Measurements from ENCODE around the gene E2F4. TPM values are rescaled to one million over a fixed set of nuclear protein-coding genes. Genes with fewer than 3 reads are reported as not detected.

E2F4 gene
- total and polyA plus RNA-seq, 9 of the 15 experiments (the other 6 are each of a cell fraction or from before 2014, with no cell fraction given): 9.7 to 139 (median 106) TPM

DNA sequence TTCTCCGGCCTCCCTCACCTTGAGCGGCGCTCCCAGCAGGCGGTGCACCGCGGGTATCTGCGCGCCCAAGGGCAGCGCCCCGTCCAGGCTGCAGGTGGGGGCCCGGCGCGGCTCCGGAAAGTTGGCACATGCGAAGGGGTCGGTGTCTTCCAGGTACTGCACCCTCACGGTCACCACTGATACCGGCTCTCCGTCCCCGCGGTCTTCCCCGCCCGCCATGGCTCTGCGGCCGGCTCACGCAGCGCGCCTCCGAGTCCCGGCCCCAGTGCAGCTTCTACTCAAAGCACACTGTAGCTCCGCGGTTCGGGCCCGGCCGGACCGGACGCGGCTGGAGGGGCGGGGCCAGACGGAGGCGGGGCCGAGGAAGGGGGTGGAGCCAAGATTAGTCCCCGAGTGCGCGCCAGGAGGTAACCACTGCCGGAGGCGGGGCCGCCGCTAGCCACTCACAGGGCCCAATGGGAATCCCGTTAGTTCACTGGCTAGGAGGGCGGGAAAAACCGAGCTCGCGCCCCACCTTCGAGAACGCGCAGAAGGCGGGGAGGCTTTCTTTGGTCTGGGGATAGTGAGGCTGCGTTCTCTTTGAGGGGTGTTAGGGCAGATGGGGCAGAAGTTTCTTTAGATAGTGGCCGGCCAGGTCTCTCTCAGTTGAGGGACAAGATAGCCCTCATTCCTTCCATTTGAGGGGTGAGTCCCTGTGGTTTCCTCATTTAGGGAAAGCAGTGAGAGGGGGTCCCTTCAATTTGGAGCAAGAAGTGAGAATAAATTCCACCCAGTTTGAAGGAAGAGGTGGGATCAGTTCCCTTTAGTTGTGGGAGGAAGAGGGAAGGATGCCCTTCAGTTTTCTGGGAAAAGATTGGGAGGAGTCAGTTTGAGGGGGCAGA, 55.5 kb downstream of the E2F4 start, which contains the start of gene FHOD1 (continued):
- TF ChIP-seq, protein P1, sequence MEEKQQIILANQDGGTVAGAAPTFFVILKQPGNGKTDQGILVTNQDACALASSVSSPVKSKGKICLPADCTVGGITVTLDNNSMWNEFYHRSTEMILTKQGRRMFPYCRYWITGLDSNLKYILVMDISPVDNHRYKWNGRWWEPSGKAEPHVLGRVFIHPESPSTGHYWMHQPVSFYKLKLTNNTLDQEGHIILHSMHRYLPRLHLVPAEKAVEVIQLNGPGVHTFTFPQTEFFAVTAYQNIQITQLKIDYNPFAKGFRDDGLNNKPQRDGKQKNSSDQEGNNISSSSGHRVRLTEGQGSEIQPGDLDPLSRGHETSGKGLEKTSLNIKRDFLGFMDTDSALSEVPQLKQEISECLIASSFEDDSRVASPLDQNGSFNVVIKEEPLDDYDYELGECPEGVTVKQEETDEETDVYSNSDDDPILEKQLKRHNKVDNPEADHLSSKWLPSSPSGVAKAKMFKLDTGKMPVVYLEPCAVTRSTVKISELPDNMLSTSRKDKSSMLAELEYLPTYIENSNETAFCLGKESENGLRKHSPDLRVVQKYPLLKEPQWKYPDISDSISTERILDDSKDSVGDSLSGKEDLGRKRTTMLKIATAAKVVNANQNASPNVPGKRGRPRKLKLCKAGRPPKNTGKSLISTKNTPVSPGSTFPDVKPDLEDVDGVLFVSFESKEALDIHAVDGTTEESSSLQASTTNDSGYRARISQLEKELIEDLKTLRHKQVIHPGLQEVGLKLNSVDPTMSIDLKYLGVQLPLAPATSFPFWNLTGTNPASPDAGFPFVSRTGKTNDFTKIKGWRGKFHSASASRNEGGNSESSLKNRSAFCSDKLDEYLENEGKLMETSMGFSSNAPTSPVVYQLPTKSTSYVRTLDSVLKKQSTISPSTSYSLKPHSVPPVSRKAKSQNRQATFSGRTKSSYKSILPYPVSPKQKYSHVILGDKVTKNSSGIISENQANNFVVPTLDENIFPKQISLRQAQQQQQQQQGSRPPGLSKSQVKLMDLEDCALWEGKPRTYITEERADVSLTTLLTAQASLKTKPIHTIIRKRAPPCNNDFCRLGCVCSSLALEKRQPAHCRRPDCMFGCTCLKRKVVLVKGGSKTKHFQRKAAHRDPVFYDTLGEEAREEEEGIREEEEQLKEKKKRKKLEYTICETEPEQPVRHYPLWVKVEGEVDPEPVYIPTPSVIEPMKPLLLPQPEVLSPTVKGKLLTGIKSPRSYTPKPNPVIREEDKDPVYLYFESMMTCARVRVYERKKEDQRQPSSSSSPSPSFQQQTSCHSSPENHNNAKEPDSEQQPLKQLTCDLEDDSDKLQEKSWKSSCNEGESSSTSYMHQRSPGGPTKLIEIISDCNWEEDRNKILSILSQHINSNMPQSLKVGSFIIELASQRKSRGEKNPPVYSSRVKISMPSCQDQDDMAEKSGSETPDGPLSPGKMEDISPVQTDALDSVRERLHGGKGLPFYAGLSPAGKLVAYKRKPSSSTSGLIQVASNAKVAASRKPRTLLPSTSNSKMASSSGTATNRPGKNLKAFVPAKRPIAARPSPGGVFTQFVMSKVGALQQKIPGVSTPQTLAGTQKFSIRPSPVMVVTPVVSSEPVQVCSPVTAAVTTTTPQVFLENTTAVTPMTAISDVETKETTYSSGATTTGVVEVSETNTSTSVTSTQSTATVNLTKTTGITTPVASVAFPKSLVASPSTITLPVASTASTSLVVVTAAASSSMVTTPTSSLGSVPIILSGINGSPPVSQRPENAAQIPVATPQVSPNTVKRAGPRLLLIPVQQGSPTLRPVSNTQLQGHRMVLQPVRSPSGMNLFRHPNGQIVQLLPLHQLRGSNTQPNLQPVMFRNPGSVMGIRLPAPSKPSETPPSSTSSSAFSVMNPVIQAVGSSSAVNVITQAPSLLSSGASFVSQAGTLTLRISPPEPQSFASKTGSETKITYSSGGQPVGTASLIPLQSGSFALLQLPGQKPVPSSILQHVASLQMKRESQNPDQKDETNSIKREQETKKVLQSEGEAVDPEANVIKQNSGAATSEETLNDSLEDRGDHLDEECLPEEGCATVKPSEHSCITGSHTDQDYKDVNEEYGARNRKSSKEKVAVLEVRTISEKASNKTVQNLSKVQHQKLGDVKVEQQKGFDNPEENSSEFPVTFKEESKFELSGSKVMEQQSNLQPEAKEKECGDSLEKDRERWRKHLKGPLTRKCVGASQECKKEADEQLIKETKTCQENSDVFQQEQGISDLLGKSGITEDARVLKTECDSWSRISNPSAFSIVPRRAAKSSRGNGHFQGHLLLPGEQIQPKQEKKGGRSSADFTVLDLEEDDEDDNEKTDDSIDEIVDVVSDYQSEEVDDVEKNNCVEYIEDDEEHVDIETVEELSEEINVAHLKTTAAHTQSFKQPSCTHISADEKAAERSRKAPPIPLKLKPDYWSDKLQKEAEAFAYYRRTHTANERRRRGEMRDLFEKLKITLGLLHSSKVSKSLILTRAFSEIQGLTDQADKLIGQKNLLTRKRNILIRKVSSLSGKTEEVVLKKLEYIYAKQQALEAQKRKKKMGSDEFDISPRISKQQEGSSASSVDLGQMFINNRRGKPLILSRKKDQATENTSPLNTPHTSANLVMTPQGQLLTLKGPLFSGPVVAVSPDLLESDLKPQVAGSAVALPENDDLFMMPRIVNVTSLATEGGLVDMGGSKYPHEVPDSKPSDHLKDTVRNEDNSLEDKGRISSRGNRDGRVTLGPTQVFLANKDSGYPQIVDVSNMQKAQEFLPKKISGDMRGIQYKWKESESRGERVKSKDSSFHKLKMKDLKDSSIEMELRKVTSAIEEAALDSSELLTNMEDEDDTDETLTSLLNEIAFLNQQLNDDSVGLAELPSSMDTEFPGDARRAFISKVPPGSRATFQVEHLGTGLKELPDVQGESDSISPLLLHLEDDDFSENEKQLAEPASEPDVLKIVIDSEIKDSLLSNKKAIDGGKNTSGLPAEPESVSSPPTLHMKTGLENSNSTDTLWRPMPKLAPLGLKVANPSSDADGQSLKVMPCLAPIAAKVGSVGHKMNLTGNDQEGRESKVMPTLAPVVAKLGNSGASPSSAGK (IDR thresholded peaks at IDR 0.05): peak; percentile 87
- TF ChIP-seq PTBP1 (IDR thresholded peaks at IDR 0.05; ENCODE audit: low read depth, low read length): 0 out of 2 replicates have a peak, but pooled peaks have one; percentile 8
- TF ChIP-seq, protein P2, sequence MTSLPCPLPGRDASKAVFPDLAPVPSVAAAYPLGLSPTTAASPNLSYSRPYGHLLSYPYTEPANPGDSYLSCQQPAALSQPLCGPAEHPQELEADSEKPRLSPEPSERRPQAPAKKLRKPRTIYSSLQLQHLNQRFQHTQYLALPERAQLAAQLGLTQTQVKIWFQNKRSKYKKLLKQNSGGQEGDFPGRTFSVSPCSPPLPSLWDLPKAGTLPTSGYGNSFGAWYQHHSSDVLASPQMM (CRISPR knock-in tag; IDR thresholded peaks at IDR 0.05): no peak
- TF ChIP-seq ILF3 (IDR thresholded peaks at IDR 0.05; ENCODE audit: borderline replicate concordance): no peak
- TF ChIP-seq, protein P3, sequence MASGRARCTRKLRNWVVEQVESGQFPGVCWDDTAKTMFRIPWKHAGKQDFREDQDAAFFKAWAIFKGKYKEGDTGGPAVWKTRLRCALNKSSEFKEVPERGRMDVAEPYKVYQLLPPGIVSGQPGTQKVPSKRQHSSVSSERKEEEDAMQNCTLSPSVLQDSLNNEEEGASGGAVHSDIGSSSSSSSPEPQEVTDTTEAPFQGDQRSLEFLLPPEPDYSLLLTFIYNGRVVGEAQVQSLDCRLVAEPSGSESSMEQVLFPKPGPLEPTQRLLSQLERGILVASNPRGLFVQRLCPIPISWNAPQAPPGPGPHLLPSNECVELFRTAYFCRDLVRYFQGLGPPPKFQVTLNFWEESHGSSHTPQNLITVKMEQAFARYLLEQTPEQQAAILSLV (tag; IDR thresholded peaks at IDR 0.05): no peak
- no peak for TF ChIP-seq TAF9B (IDR thresholded peaks at IDR 0.05; ENCODE audit: partially characterized antibody)
- no peak for TF ChIP-seq TAF7 (tag; IDR thresholded peaks at IDR 0.05)
- 0 out of 4 replicates have a peak, but pooled peaks of 1 of the 2 experiments have one; percentile 3 for TF ChIP-seq TRIM24 (IDR thresholded peaks at IDR 0.05)
- TF ChIP-seq, protein P4, sequence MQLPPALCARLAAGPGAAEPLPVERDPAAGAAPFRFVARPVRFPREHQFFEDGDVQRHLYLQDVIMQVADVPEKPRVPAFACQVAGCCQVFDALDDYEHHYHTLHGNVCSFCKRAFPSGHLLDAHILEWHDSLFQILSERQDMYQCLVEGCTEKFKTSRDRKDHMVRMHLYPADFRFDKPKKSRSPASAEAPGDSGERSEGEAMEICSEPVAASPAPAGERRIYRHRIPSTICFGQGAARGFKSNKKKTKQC (CRISPR knock-in tag; IDR thresholded peaks at IDR 0.05): peak; percentile 64; the same call in 1 of the 2 replicates
- TF ChIP-seq SMAD4 (CRISPR knock-in tag; conservative IDR thresholded peaks at IDR 0.05): 0 out of 2 replicates have a peak, but pooled peaks have one; percentile 67
- no peak for TF ChIP-seq BCL6 (CRISPR knock-in tag; IDR thresholded peaks at IDR 0.05)
